Large intestine (tissue), 3 donors: ENCODE results near the gene PLAC9. TPM values are rescaled to one million over a fixed set of nuclear protein-coding genes. Genes with fewer than 3 reads are reported as not detected.

Experiments used
- DNase-seq, 2 donors: peaks; one replicate each; pipeline versions ENCODE4 v3.0.0 to v3.0.0-alpha.2; 2013
- H3K27ac ChIP-seq: one replicate; pipeline ENCODE4 v1.5.1; 2013; ENCODE audit warnings: low read length
- H3K27me3 ChIP-seq: 2 replicates; pipeline ENCODE4 v1.6.1; 2013; ENCODE audit warnings: low read length; ENCODE audit not compliant: control insufficient read depth, insufficient read depth
- H3K36me3 ChIP-seq: 2 replicates; pipeline ENCODE4 v1.6.1; 2013; ENCODE audit warnings: low read length; ENCODE audit not compliant: control insufficient read depth, insufficient read depth
- H3K4me1 ChIP-seq: one replicate; pipeline ENCODE4 v1.6.1; 2013; ENCODE audit warnings: low read length; ENCODE audit not compliant: control insufficient read depth, insufficient read depth
- H3K4me3 ChIP-seq: one replicate; pipeline ENCODE4 v1.5.1; 2013; ENCODE audit warnings: low read length
- H3K9me3 ChIP-seq: one replicate; pipeline ENCODE4 v1.6.1; 2013; ENCODE audit warnings: mild to moderate bottlenecking, low read depth, low read length, moderate library complexity; ENCODE audit not compliant: control insufficient read depth
- WGBS: methylation state at CpG from one replicate; pipeline ENCODE4 v1.1.5; 2013; ENCODE audit warnings: low lambda C conversion rate; ENCODE audit not compliant: insufficient coverage; 5-methylcytosine and 5-hydroxymethylcytosine counted together
- polyA plus RNA-seq: library from polyadenylated mRNA; unstranded; fragments of 120-200 nt; gene quantifications from one replicate; pipeline ENCODE4 v1.2.1, GENCODE V29; 2013

PLAC9 gene
- polyA plus RNA-seq, 1 donor, result 17.8 TPM

DNA sequence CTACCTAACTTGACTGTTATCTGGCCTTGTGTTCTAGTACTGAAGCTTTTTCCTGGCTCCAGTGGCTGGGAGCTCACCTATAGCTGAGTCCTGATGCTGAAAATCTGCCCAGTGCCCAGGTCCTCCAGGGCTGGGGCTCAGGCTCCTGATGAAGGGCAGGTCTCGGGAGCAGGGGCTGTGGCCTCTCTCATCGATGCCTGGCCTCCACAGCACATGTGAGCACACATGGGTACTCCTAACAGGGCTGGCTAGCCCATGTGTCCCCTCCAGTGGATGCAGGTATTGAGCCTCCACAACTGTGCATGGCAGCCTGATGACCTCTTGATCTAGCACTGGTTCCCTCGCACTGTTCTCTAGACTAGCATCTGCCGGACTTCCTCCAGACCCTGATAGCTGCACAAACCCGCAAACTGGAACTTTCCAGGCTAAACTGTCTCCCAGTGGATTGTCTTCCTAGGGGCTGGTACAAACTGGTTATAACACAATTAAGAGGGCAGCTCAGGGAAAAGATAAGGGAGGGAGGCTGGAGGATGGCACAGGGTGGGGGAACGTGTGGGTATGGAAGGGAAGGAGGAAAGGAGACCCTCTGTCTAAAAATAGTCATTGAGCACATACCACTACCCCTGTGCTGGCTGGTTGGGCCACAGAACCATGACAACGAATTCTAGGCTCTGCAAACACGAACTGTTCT, 35.1 kb downstream of the PLAC9 start:
- Histone ChIP-seq H3K9me3 (no peaks in the 10 kb centered on the region), H3K36me3 (peaks cover 95% of the 10 kb centered on the region), H3K27me3 (no peaks in the 10 kb centered on the region), H3K4me3 (no peak overlapping the region), H3K27ac (no peak overlapping the region), H3K4me1 (peaks cover 4% of the 10 kb centered on the region)
- DNase-seq, result no peak
- WGBS, result no CpG with 5 or more reads among the region's 8 CpGs

DNA sequence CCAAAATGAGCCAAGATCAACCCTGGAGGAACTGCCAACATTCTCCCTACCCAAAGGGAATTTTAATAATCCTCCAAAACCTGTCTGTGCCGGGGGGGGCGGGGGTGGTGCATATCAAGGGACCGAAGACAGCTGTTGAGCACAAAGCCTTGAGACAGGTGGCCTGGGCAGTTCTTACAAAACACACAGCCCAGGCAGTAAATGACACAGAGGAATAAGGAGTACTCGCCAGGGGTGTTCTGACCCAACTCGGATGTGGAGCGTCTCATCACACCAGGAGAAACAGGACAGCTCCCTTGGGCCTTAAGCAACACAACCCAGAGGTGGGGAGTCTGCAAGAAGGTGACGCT, 35.6 kb downstream of the PLAC9 start:
- no peaks in the 10 kb centered on the region for H3K27me3 ChIP-seq
- no peak for DNase-seq
- H3K4me1 ChIP-seq, result peaks cover 4% of the 10 kb centered on the region
- 93% methylated on average over 3 of the region's 7 CpGs for WGBS
- no peaks in the 10 kb centered on the region for H3K9me3 ChIP-seq
- peaks cover 94% of the 10 kb centered on the region for H3K36me3 ChIP-seq
- no peak overlapping the region for H3K4me3 ChIP-seq
- H3K27ac ChIP-seq, result no peak overlapping the region

DNA sequence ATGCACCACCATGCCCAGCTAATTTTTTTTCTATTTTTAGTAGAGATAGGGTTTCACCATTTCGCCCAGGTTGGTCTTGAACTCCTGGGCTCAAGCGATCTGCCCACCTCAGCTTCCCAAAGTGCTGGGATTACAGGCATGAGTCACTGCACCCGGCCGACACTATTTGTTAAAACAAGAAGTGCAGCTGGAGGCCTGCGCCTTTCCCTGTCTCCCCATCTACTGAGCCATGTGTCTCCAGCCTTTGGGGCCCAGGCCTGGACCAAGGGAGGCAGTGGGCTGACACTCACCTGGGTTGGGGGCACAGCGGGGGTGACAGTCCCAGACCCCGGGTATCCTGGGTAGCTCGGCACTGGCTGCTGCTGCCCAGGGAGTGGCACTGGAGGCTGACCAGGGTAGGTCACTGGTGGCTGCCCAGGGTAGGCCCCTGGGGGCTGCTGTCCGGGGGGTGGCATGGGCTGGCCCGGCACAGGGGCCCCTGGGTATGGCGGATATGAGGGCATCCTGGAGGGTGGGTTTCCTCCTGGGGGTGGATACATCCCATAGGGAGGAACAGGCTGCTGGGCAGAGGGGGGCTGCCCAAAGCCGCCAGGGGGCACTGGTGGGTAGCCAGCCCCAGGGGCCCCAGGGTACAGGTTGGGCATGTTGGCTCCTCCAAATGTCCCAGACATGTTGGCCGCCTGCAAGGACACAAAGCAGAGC, 36.3 kb downstream of the PLAC9 start:
- H3K4me3 ChIP-seq, result no peak overlapping the region
- H3K4me1 ChIP-seq, result peaks cover 3% of the 10 kb centered on the region
- H3K27ac ChIP-seq, result no peak overlapping the region
- H3K9me3 ChIP-seq, result no peaks in the 10 kb centered on the region
- H3K36me3 ChIP-seq, result peaks cover 93% of the 10 kb centered on the region
- WGBS, result no CpG with 5 or more reads among the region's 13 CpGs
- no peaks in the 10 kb centered on the region for H3K27me3 ChIP-seq
- DNase-seq, result no peak

DNA sequence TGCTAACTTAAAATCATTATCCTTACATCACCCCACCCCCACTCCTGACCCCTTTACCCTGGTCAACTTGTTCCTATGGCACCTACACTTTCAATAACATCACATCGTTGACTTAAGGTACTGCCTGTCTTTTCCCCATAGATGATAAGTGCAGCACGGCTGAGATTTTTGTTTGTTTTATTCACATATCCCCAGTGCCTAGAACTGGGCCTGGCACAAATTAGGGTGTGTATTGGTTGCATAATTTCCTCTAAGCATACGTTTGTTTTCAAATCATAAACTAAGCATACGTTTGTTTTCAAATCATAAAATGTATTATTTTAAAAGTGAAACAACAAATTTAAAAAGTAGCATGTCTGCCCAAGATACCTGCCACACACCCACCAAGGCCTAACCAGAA, 37.5 kb downstream of the PLAC9 start:
- H3K27ac ChIP-seq, result no peak overlapping the region
- peaks cover 86% of the 10 kb centered on the region for H3K36me3 ChIP-seq
- H3K27me3 ChIP-seq, result no peaks in the 10 kb centered on the region
- DNase-seq, result no peak
- H3K9me3 ChIP-seq, result no peaks in the 10 kb centered on the region
- H3K4me1 ChIP-seq, result no peaks in the 10 kb centered on the region
- H3K4me3 ChIP-seq, result no peak overlapping the region
- WGBS, result 55% methylated on average over 2 of the region's 4 CpGs

DNA sequence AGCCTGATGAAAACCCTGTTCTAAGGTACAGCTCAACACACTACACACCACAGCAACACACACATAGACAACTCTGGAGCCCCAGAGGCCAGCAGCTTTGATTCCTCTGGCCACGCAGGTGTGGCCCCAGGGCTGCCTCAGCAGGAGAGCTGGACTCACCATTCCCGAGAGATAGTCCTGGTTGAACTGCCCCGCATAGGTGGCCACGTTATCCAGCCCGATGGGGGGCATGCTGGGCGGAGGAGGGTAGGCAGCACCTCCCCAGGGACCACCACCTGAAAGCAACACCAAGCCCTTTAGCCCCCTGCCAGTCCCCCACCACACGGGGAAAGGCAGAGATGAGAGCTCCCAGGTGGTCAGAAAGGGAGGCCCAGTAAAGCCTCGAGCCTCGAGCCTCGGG, 38.1 kb downstream of the PLAC9 start:
- Histone ChIP-seq H3K27me3 (no peaks in the 10 kb centered on the region), H3K4me3 (no peak overlapping the region), H3K36me3 (peaks cover 83% of the 10 kb centered on the region), H3K9me3 (no peaks in the 10 kb centered on the region), H3K27ac (no peak overlapping the region), H3K4me1 (no peaks in the 10 kb centered on the region)
- DNase-seq, result no peak
- no CpG with 5 or more reads among the region's 10 CpGs for WGBS

DNA sequence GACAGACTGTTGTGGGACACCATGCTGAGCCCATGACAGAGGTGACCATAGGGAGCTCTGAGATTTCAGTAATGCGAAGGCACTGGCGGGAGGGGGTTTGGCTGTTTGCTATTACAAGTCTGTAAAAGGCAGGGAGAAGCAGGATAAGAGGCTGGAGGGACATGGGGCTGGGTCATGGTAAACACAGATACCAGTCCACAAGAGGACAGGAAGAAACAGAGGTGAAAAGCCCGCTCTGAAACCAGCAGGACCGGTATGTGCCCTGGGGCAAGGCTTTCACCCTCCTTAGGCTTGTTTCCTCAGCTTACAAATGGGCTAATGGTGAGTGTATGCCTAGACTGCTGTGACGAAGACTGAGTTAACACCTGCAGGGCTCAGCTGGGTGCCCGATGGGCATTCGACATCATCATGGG, 38.7 kb downstream of the PLAC9 start:
- H3K27me3 ChIP-seq, result no peaks in the 10 kb centered on the region
- H3K4me1 ChIP-seq, result no peaks in the 10 kb centered on the region
- WGBS, result 100% methylated on average over 2 of the region's 7 CpGs
- H3K4me3 ChIP-seq, result no peak overlapping the region
- peaks cover 78% of the 10 kb centered on the region for H3K36me3 ChIP-seq
- no peaks in the 10 kb centered on the region for H3K9me3 ChIP-seq
- no peak overlapping the region for H3K27ac ChIP-seq
- no peak for DNase-seq

DNA sequence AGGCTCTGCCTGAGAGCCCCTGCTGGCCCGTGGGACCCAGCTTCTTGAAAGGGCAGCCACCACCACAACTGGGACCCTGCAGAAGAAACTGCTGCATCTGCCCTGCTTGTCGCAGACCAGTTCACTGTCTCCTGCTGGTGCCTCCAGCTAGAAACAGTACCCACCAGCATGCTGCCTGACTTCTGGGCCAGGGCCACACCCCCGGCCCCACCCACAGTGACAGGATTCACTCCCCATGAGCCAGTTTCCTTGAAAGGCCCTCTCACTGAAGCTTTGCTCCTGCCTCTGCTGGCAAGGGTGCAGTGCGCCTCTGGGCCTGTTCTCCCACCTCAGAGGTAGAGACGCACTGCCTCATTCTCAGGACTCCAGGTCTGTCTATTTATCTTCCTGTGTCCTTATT, 40.4 kb downstream of the PLAC9 start:
- H3K27me3 ChIP-seq, result no peaks in the 10 kb centered on the region
- H3K27ac ChIP-seq, result no peak overlapping the region
- no peaks in the 10 kb centered on the region for H3K4me1 ChIP-seq
- WGBS, result no CpG with 5 or more reads among the region's 5 CpGs
- peak in 1 of 2 donors; percentile 36 for DNase-seq
- no peaks in the 10 kb centered on the region for H3K9me3 ChIP-seq
- no peak overlapping the region for H3K4me3 ChIP-seq
- peaks cover 63% of the 10 kb centered on the region for H3K36me3 ChIP-seq

DNA sequence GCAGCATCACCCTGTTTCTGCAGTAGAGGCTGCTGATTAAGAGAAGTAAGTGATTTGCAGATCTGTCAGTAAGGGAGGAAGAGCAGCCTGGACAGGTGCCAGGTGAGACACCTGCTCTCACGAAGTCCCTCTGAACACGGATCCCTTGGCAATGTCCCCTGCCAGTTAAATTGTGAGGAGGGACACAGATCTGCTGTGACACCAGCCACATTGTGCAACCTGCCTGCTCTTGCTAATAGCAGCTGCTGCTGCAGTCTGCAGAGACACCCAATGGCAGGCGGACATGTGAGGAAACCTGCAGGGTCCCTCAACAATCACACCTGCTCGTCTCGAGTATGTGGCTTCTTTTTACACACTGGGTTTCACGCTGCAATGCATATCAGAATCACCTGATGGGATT, 40.9 kb downstream of the PLAC9 start:
- Histone ChIP-seq H3K36me3 (peaks cover 58% of the 10 kb centered on the region), H3K27me3 (no peaks in the 10 kb centered on the region), H3K4me3 (no peak overlapping the region), H3K27ac (no peak overlapping the region), H3K4me1 (no peaks in the 10 kb centered on the region), H3K9me3 (no peaks in the 10 kb centered on the region)
- WGBS, result no CpG with 5 or more reads among the region's 6 CpGs
- DNase-seq, result no peak

DNA sequence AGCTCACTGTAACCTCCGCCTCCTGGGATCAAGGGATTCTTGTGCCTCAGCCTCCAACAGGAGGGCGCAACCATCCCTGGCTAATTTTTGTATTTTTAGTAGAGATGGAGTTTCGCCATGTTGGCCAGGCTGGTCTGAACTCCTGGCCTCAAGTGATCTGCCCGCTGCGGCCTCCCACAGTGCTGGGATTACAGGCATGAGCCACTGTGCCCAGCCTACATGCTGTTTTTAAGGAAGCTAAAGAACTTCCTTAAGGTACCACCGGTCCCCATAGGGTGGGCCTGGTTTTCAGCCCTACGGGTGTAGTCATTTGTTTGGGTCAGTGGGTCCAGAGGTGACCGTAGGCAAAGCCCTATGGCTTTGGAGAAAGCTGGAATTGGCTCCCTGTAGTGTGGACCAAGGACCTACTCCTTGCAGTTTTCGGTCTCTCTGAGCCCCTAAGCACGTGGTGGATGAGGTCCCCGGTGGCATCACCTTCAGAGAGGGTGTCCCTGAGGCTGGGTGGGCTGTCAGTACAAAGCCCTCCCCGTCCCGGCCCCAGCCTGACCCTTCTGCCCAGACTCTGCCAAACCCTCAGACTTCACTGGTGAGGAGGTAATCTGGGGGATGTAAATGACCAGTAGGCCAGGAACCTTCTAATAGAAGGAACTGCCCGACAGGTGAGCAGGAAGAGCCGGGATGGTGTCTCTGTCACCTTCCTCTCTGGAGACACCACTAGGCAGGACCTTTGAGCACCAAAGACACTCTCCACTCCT, 42.3 kb downstream of the PLAC9 start:
- no peak overlapping the region for H3K4me3 ChIP-seq
- H3K27ac ChIP-seq, result no peak overlapping the region
- DNase-seq, result no peak
- H3K27me3 ChIP-seq, result no peaks in the 10 kb centered on the region
- H3K4me1 ChIP-seq, result no peaks in the 10 kb centered on the region
- peaks cover 57% of the 10 kb centered on the region for H3K36me3 ChIP-seq
- no peaks in the 10 kb centered on the region for H3K9me3 ChIP-seq
- no CpG with 5 or more reads among the region's 15 CpGs for WGBS

DNA sequence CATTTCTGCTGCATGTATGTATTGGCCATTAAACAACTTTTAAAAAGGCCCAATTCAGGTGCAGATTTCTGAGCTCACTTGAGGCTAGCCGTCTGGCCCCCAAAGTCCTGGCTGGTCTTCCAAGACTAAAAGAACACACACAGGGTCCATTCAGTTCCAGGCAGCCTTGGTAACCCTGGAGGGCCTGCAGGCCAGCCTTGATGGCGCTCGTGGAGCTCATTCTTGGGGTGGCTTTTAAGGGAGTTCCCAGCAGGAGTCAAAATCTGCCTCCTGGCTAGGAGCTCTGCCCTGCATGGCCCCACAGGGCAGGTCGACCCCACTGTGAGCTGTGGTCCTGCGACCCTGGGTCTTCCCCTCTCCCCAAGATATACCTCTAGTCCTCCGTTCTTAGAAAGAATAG, 44.0 kb downstream of the PLAC9 start:
- H3K4me1 ChIP-seq, result no peaks in the 10 kb centered on the region
- H3K27me3 ChIP-seq, result no peaks in the 10 kb centered on the region
- no peak overlapping the region for H3K27ac ChIP-seq
- DNase-seq, result no peak
- H3K36me3 ChIP-seq, result peaks cover 48% of the 10 kb centered on the region
- no CpG with 5 or more reads among the region's 6 CpGs for WGBS
- no peak overlapping the region for H3K4me3 ChIP-seq
- H3K9me3 ChIP-seq, result no peaks in the 10 kb centered on the region
